Adrenal gland (tissue), 5 donors: ENCODE results near the gene TAGLN.

Experiments
- CTCF ChIP-seq, 6 experiments: fragments of 450-650 bp in 4 of 6; fragments of 200-600 bp in 2 of 6; sonication (generic) in 1 of 6; IDR thresholded peaks; 1 replicate in 5 of 6; 2 replicates in 1 of 6; pipeline versions ENCODE4 v1.5.1 to v1.8.0; 2016 to 2021; ENCODE audit warnings: antibody characterized with exemption in 6 of 6, mild to moderate bottlenecking in 2 of 6, moderate library complexity in 1 of 6
- POLR2A ChIP-seq, 2 donors: fragments of 450-650 bp; IDR thresholded peaks; one replicate each; pipeline ENCODE4 v1.6.1; 2017; ENCODE audit warnings: antibody characterized with exemption in 2 of 2, mild to moderate bottlenecking in 2 of 2, moderate library complexity in 1 of 2
- donor health status: DM: no; HTN: no; CAD: no.

GRCh38 chr11:117229411-117229810 is 30.2 kb downstream of the TAGLN start:
- TF ChIP-seq CTCF (IDR thresholded peaks at IDR 0.05) (no peak), POLR2A (IDR thresholded peaks at IDR 0.05) (no peak)
